Anterior cingulate cortex (tissue), 58 donors: ENCODE measurements around the gene CIZ1.

Experiments
- DNase-seq, 58 donors: peaks; one replicate each; lab custom pipeline; 2025; lab: John Stamatoyannopoulos, UW

Gene CIZ1

DNA sequence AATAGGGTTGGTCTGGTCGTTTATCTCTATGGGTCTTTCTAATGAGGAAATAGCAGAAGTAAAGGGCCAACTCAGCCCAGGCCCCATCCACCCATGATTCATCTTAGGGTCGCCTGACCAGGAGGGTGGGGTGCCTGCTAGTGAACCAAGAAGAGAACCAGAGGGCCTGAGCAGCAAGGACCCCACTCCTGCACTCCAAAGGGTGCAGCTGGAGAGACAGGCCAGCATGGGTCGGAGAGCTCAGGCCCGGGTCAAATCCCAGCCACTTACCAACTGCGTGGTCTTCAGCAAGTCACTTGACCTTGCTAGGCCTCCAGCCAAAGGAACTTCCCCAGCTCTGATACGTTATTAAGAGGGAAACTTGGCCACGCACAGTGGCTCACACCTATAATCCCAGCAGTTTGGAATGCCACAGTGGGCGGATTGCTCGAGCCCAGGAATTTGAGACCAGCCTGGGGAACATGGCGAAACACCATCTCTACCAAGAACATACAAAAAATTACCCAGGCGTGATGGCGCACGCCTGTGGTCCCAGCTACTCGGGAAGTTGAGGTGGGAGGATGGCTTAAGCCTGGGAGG, 27.0 kb downstream of the CIZ1 start:
- no peak for DNase-seq

DNA sequence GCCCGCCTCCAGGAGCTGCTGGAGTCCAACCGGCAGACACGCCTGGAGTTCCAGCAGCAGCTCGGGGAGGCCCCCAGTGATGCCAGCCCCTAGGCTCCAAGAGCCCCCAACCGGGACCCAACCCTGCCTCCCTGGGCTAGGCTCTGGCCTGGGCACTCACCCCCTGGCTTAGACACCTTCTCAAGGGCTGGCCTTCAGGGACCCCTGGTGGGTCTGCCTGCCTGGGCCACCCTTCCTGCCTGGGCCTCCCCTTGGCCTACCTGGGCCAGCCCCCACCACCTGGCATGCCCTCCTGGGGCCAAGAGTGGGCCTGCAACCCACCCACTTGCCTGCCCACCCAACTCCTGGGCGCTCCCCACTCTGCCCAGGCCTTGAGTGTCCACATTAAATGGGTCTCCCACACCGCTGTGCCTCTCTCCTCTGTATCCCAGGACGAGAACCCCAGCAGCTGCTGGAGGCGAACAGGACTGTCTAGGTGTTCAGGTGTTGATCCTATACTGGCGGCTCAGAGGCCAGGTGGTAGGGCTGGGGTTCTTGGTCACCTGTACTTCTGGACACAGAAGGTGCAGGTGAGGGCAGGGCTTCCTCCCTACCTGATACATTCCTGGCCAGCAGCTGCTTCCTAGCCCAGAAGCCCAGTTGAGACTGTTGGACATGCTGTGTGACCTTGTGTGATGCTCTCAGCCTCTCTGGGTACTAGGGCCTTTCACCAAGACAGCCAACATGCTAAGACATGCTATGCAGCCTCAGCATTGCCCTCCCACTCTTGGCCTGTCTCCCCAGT, 27.7 kb downstream of the CIZ1 start:
- DNase-seq = no peak

DNA sequence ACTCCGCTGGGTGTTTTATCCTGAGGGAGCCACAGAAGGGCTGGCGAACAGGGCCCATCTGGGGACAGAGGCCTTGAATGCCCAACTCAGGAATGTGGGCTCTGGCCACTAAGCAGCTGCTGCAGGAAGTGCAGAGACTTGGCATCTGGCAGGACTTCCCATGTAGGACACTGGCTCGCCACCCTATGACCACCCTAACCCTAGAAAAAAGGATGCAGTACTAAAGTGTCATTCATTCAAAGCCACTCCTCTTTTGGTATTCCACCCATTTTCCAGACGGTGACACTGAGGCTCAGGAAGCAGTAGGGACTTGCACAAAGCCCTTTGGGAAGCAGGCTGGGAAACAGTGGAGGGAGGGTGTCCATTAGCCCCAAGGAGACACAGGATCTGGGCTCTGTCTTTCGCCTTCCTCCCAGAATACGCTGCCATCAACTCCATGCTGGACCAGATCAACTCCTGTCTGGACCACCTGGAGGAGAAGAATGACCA, 28.3 kb downstream of the CIZ1 start:
- no peak for DNase-seq

DNA sequence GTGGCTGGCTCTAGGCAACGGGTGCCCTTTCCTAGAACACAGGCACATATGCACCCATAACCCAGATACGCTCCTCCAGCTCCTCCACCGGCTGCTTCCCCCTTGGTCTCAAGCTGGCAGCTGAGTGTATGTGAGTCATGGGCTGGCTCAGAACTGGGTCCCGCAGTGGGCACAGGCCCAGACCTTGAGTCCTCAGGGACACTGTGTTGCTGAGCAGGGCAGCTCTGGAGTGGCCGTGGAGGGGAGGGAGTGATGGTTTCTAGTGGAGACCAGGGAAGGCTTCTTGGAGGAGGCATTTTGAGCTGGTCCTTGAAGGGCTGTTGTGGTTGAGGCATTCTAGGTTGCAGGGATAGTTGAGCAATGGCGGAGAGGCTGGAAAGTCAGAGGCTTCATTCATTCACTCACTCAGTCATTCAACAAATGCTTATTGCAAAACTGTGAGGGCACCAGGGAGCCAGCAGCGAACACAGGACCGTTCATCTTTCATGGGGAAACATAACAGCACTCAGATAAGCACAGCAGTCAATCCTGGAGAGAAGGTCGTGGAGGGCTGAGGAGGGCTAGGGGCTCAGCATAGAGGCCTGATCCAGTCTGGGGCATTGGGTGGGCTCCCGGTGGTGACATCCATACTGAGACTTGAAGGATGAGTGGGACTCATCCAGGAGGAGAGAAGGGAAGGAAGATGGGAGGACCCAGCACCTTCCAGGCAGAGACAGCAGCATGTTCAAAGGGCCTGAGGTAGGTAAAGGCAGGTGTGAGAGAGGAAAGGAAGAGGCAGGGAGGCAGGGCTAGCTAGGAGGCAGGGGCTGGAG, 29.0 kb downstream of the CIZ1 start:
- DNase-seq = peak in 24 of 58 donors; percentile 5 to 60 (median 26)

DNA sequence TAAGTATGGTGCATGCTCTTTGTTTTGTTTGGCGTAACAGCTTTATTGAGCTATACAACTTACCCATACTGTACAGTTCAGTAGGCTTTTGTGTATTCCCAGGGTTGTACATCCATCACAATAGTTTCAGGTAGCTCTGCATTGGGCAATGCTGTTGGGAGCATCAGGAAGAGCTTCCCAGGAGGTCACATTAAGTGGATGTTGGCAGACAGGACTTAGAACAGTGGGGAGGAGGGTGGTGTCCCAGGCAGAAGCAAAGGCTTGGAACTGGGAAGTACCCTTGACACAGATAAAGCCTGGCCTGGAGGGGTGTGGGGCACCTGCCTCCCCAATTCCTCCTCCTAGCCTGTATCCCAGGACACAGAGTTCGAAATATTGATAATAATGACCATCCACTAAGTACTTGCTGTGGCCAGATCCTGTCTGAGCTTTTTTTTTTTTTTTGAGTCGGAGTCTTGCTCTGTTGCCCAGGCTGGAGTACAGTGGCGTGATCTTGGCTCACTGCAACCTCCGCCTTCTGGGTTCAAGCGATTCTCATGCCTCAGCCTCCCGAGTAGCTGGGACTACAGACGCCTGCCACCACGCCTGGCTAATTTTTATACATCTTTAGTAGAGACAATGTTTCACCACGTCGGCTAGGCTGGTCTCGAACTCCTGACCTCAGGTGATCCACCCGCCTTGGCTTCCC, 30.0 kb downstream of the CIZ1 start:
- no peak for DNase-seq

DNA sequence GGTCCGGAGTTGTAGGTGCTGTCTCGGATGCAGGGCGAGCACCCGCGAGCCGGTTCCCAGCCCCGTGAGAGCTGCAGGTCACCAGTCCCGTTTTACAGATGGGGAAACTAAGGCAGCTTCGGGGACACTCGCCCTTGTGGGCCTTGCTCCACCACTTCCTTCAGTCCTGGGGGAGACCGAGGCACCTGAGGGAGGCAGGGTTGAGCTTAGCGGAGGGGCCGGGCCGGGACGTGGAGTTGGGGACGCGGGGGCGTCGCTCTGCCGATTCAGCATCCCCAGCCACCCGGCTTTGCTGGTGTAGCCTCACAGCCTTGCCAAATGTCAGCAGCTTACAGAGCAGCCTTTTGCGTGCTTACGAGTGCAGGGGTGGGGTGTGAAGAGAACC, 30.8 kb downstream of the CIZ1 start:
- peak in 9 of 58 donors; percentile 8 to 46 (median 35) for DNase-seq

DNA sequence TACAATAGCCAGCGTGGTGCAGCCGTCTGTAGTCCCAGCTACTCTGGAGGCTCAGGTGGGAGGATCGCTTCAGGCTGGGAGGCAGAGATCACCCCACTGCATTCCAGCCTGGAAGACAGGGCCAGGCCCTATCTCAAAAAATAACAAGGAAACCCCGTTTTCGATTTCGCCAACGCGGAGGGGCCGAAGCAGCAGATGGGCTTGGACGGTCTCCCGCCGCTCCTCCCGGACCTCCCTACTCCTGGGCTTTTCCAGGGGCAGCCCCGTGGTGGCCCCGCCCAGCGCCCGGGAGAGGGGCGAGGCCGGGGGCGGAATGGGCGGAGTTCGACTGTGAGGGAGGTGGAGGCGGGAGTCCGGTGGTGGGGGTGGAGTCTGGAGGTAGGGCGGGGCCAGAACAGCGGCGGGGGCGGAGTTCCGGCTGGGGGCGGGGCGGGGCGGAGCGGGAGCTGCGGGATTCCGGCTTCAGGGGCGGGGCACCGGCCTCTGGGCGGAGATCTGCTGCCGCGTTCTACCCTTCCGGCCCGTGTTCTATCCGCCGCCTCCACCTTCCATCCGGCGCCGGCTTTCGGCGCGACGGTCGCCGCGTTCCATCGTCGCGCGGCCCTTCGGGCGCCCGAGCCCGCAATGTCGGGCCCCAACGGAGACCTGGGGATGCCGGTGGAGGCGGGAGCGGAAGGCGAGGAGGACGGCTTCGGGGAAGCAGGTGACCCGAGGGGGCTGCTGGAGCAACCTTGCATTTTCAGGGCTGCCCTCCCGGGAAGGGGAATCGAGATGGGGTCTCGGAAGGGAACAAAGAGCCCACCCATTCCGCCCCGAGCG, 31.4 kb downstream of the CIZ1 start, which contains the start of gene BBLN:
Gene BBLN, plus strand, starts transcription at position 482 of the 819 bp plus-strand sequence. Its CDS starts 143 bp downstream, at position 625.
- peak; percentile 34 to 98 (median 90) for DNase-seq

DNA sequence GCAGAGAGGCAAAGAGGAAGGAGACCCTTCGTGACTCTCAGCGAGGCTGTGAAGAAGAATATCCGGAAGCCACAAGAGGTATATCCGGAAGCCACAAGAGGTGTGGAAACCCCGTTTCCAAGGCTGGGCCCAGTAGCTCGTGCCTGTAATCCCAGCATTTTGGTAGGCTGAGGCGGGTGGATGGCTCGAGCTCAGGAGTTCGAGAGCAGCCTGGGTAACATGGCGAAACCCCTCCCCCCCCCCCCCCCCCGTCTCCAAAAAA, 31.9 kb downstream of the CIZ1 start:
- peak in 3 of 58 donors; percentile 21 to 53 (median 51) for DNase-seq

DNA sequence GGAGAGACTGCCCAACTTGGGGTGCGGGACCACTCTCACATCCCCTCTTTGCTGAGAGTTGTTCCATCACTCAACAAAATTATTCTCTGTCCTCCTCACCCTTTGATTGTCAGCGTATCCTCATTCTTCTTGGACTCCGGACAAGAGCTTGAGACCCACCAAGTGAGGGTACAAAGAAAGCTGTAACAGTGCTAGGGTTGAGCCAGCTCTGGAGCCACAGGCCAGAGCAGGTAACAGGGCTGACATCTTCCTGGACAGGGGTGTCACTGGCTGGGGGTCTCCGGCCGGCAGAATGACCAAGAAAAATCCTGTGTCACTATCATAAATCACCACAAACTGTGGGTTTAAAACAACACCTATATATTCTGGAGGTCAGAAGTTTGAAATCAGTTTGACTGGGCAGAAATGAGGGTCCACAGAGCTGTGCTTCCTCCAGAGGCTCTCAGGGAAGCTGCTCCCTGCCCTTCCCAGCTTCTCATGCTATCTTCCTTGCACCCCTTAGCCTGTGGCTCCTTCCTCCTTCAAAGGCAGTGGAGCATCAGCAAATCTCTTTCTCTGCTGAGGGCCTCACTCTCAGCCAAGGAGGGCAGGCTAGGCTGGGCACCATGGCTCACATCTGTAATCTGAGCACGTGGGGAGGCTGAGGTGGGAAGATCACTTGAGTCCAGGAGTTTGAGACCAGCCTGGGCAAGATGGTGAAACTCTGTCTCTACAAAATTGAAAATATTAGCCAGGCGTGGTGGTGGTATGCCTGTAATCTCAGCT, 35.5 kb downstream of the CIZ1 start:
- DNase-seq = no peak

DNA sequence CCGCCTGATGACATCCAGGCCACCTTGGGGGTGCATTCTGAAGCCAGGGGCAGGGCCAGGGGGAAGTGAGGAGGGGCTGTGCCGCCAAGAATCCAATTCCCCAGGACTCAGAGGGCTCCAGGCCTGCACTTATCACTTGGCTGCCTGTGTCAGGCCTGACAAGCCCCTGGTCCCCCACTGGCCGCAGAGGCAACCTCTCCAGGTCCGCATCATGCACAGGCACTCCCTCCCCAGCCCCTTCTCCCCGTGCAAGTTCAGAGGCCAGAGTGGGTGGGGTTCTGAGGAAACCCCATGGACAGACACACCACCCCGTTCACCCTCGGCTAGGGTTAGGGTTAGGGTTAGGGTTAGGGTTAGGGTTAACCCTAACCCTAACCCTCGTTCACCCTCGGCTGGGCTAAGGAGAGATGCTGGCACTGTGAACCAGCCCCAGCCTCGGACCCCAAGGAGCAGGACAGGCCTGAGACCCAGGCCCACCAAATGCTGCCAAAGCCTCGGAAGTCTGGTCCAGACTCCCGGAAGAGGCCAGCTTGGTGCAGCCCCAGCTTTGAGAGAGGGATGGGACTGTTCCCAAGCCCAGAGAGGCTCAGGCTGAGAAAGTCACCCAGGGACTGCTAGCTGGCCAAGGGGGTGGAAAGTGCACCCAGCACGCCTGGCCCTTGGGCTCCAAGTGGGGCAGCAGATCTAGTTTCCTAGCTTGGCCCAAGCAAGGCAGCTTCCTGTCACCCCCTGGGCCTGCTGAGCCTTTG, 37.3 kb downstream of the CIZ1 start:
- DNase-seq = no peak

DNA sequence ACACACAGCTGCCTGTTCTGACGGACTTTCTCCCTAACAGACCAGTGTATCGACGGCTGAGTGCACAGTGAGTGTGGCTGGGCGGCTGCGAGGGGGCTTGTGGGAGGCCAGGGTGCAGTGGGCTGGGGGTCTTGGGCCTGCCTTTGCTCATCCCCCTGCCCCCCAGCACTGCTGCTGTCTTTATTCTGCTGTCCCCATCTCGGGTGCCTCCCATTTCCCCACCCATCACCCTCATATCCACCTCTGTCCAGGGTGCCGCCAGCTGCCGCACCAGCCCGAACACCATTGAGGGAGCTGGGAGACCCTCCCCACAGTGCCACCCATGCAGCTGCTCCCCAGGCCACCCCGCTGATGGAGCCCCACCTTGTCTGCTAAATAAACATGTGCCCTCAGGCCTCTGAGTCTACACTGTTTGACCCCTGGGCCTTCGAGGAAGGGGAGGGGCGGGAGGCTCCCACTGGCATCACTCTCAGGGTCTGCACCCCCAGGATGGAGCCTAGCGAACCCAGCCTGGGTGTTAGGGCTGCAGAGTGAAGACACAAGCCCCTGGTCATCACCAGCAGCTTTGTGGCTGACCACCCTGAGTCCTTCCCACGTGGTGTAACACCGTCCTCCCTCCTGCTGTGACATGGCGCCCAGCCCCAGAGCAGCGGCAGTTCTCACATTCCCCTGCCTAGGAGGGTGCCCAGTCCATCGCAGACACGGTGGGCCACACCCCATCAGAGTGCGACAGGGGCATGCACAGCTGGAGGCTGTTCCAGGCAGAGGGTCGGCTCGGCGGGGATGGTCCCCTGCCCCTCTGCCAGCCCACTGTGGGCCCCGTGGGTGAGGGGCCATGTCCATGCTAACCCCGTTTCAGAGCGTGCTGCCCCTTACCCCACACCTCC, 38.1 kb downstream of the CIZ1 start:
- no peak for DNase-seq

DNA sequence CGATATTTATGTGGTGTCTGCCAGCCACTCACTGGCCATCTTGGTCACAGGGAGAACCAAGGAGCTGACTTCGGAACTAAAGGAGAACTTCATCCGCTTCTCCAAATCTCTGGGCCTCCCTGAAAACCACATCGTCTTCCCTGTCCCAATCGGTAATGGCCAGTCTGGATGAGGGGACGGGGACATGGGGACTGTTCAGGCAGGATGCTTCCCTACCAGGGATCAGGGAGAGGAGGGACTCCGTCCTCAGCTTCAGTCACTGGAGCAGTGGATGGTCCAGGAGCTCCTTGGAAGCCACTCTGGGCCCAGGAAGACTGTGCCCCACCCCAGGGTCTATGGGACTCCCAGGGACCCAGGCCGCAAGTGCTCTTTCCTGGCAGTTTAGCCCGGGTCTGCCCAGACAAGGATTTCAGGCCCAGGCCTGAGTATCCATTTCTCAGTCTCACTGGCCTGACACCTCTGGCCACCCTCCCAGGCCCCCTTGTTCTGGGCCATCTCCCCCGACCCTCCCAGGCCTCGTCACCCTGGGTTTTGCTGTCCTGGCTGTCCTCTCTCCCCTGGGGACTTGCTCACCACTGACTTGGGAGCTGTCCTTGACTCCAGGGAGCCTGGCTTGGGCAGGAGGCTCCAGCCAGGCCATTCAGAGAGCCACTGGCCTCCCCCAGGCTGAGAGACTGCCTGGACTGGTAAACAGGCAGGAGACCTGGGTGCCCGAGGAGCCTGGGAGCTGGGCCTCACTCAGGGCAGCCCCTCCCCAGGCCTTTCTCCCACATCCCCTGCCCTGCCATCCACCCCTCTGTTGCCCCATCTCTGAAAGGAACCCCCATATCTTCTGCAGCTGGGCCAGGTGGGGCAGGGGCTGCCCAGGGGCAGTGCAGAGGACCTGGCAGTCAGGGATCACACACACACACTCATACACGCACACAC, 39.0 kb downstream of the CIZ1 start:
- DNase-seq = no peak

DNA sequence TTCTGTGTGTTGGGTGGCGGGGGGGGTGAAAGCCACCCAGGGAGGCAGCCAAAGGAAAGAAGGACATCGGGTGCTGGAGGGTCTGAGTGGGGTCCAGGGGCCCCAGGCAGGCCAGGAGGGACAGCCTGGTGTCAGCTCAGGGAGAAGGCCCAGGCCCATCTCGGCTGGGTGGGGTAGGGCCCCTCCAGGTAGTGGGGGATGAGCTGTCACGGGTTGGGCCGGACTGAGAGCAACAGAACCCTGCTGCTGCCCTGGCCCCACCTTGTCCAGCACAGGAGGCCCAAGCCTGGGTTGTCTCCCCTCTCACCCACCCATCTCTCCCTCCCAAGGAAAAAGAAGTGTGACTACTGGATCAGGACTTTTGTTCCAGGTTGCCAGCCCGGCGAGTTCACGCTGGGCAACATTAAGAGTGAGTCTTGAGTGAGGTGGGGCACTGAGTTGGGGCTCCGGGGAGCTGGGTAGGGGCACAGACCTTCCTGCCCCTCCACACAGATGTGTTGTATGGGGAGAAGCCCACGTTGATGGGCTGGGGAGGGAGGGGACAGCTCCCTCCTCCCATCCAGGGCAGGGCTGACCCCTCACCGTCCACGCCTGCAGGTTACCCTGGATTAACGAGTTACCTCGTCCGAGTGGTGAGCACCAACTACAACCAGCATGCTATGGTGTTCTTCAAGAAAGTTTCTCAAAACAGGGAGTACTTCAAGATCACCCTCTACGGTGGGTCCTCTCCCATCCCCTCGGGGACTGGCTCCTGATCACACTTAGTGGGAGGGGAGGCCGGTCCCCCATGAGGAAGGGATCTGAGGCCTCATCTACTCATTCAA, 39.9 kb downstream of the CIZ1 start:
- DNase-seq = no peak

DNA sequence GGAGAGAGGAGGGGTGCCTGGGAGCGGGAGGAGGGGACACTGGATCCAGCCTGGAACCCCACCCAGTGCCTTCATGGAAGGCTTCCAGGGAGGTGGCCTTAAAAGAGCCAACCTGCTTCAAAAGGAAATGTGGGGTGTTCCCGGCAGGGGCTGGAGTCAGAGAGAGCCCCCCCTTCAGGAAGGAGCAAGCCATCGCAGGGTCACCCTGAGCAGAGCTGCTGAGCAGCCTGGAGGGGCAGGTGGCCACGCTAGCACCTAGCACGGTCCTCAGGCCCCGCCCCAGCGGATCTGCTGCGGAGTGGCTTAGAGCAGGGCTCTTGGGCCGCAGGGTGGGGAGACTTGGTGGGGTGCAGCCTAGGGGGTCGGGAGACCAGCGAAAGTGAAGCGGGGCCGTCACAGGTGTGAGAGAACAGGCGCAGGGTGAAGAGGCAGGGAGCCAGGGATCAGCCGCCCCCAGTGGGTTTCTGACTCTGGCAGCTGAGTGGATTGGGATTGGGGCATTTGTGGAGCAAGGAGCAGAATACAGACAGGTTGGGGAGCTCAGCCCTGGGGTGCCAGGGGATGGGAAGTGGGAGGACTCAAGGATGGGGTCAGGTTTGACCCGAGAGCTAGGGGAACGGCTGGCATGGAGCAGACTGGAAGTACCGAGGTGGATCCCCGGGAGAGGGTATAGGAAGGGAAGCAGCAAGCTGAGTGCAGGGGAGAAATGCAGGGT, 40.6 kb downstream of the CIZ1 start:
- DNase-seq = no peak
